ENCODE measurements around the gene AKR1B15.

The AKR1B15 gene

GRCh38 chr7:134619627-134620331, 70.9 kb downstream of the AKR1B15 start:
- no peak for FAIRE-seq

- no peak for FAIRE-seq
Measured at GRCh38 chr7:134622303-134622995, 73.5 kb downstream of the AKR1B15 start.

- FAIRE-seq, result no peak
Measured at GRCh38 chr7:134623193-134623592, 74.3 kb downstream of the AKR1B15 start.

- FAIRE-seq, result no peak
Measured at GRCh38 chr7:134625550-134625949, 76.6 kb downstream of the AKR1B15 start.

GRCh38 chr7:134627109-134627774, 78.3 kb downstream of the AKR1B15 start:
- no peak for FAIRE-seq

GRCh38 chr7:134627775-134628153, 78.9 kb downstream of the AKR1B15 start:
- no peak for FAIRE-seq

GRCh38 chr7:134629445-134629844, 80.5 kb downstream of the AKR1B15 start:
- no peak for FAIRE-seq
